Kidney (tissue), 14 donors: ENCODE results near the gene RFC3. TPM values are rescaled to one million over a fixed set of nuclear protein-coding genes. Genes with fewer than 3 reads are reported as not detected.

Source experiments
- DNase-seq, 5 donors: peaks; one replicate each; pipeline ENCODE4 v3.0.0-alpha.2; 2013 to 2020
- FAIRE-seq: peaks from 2 replicates; lab custom pipeline; 2012; peaks lifted over from hg19 to GRCh38; lab: Jason Lieb, UNC
- H3K27ac ChIP-seq, 2 donors: one replicate each; pipeline ENCODE4 v1.7.0; 2013; ENCODE audit warnings: low read depth in 2 of 2, low read length in 2 of 2, inconsistent platforms in 1 of 2
- H3K27me3 ChIP-seq: one replicate; pipeline ENCODE4 v1.7.1; 2013; ENCODE audit warnings: low read length, inconsistent platforms; ENCODE audit not compliant: control insufficient read depth, insufficient read depth
- H3K36me3 ChIP-seq, 3 donors: one replicate each; pipeline versions ENCODE4 v1.7.0 to v1.7.1; 2013; ENCODE audit warnings: low read length in 3 of 3, control low read depth in 1 of 3, inconsistent platforms in 1 of 3; ENCODE audit not compliant: insufficient read depth in 3 of 3, control insufficient read depth in 2 of 3
- H3K4me1 ChIP-seq, 3 donors: one replicate each; pipeline versions ENCODE4 v1.7.0 to v1.7.1; 2013; ENCODE audit warnings: low read length in 3 of 3, inconsistent platforms in 1 of 3, low read depth in 1 of 3; ENCODE audit not compliant: control insufficient read depth in 2 of 3, insufficient read depth in 2 of 3
- H3K4me3 ChIP-seq, 3 donors: one replicate each; pipeline versions ENCODE4 v1.7.0 to v1.8.1; 2013; ENCODE audit warnings: low read length in 3 of 3, control low read depth in 1 of 3, inconsistent platforms in 1 of 3
- H3K9ac ChIP-seq, 3 donors: one replicate each; pipeline versions ENCODE4 v1.7.0 to v1.7.1; 2013; ENCODE audit warnings: low read length in 3 of 3, control low read depth in 1 of 3, inconsistent platforms in 1 of 3
- H3K9me3 ChIP-seq, 3 donors: one replicate each; pipeline versions ENCODE4 v1.7.0 to v1.7.1; 2013; ENCODE audit warnings: low read length in 3 of 3, control low read depth in 1 of 3, inconsistent platforms in 1 of 3; ENCODE audit not compliant: control insufficient read depth in 2 of 3, insufficient read depth in 1 of 3
- CTCF ChIP-seq: IDR thresholded peaks from 3 replicates; pipeline ENCODE4 v1.5.1; 2012; ENCODE audit warnings: mild to moderate bottlenecking, moderate library complexity, borderline replicate concordance; ENCODE audit not compliant: insufficient read depth; ENCODE audit errors: extremely low read depth
- intact Hi-C: fragments of 100-400 bp; cut with DNase I; formaldehyde crosslinking; loops from one replicate; pipeline ENCODE4 v1.11.1; 2022
- polyA plus RNA-seq: library from polyadenylated mRNA; stranded (reverse); fragments of 350-450 nt; fragmentation: Illumina TruSeq; extraction: RNeasy Lipid Tissue Mini Kit (QIAGEN cat#74804); gene quantifications from one replicate; pipeline ENCODE4 v1.2.3, GENCODE V29; 2014; ENCODE audit warnings: low read depth, low replicate concordance; ENCODE audit not compliant: insufficient read depth
- total RNA-seq: library from RNA; stranded (reverse); fragmentation: NEBNext Ultra II Directional; extraction: Animal tissue kit (Norgen Biotek cat#: 25700); gene quantifications from one replicate; pipeline ENCODE4 v1.2.1, GENCODE V29; 2021
- donor health status: control.
- donor health status: control.
- donor health status: control.
- donor health status: control.
- donor health status: control.
- donor health status: DM: yes; HTN: yes; CAD: no.
- donor health status: Normal renal cell carcinoma (clear cell type).

The RFC3 gene
- total and polyA plus RNA-seq, 2 donors from 2014 or later: 2.7 to 8.2 TPM

GRCh38 chr13:33793726-33794125, 24.2 kb upstream of the RFC3 start:
- FAIRE-seq: no peak
- TF ChIP-seq CTCF: no peak
- H3K27ac ChIP-seq: no peak overlapping the region

GRCh38 chr13:33794576-33794975, 23.4 kb upstream of the RFC3 start:
- intact Hi-C loops: no loop called here
- H3K4me1 ChIP-seq: no peaks in the 10 kb centered on the region
- TF ChIP-seq CTCF: no peak
- no peaks in the 10 kb centered on the region for H3K27me3 ChIP-seq
- no peak overlapping the region for H3K4me3 ChIP-seq
- FAIRE-seq (no peak), DNase-seq (no peak)
- H3K27ac ChIP-seq: no peak overlapping the region
- H3K9me3 ChIP-seq: no peaks in the 10 kb centered on the region
- H3K9ac ChIP-seq: no peak overlapping the region
- no peaks in the 10 kb centered on the region for H3K36me3 ChIP-seq

More at GRCh38 chr13:33793726-33794125, 24.2 kb upstream of the RFC3 start:
- H3K4me1 ChIP-seq: no peaks in the 10 kb centered on the region
- H3K36me3 ChIP-seq: no peaks in the 10 kb centered on the region
- no peak for DNase-seq
- no peaks in the 10 kb centered on the region for H3K9me3 ChIP-seq
- H3K9ac ChIP-seq: no peak overlapping the region
- no peak overlapping the region for H3K4me3 ChIP-seq
- intact Hi-C loops: no loop called here
- H3K27me3 ChIP-seq: no peaks in the 10 kb centered on the region

- H3K4me1 ChIP-seq: no peaks in the 10 kb centered on the region
- intact Hi-C loops: no loop called here
- no peaks in the 10 kb centered on the region for H3K9me3 ChIP-seq
- FAIRE-seq (no peak), DNase-seq (no peak)
- no peaks in the 10 kb centered on the region for H3K27me3 ChIP-seq
- no peak overlapping the region for H3K27ac ChIP-seq
- no peak overlapping the region for H3K9ac ChIP-seq
- no peak for TF ChIP-seq CTCF
- no peaks in the 10 kb centered on the region for H3K36me3 ChIP-seq
- H3K4me3 ChIP-seq: no peak overlapping the region
Measured at GRCh38 chr13:33796095-33796494, 21.9 kb upstream of the RFC3 start.

GRCh38 chr13:33797622-33798021, 20.3 kb upstream of the RFC3 start:
- H3K36me3 ChIP-seq: no peaks in the 10 kb centered on the region
- FAIRE-seq (no peak), DNase-seq (no peak)
- H3K9me3 ChIP-seq: no peaks in the 10 kb centered on the region
- no peaks in the 10 kb centered on the region for H3K4me1 ChIP-seq
- peak overlapping the region in 1 of 3 donors; percentile 36 for H3K4me3 ChIP-seq
- H3K27me3 ChIP-seq: no peaks in the 10 kb centered on the region
- intact Hi-C loops: no loop called here
- TF ChIP-seq CTCF: no peak
- H3K9ac ChIP-seq: no peak overlapping the region
- no peak overlapping the region for H3K27ac ChIP-seq
